ENCODE measurements around the gene TMEM51. TPM values are rescaled to one million over a fixed set of nuclear protein-coding genes. Genes with fewer than 3 reads are reported as not detected.

TMEM51 gene
- total RNA-seq, 1 donor from 2014 or later: 36.6 TPM

DNA sequence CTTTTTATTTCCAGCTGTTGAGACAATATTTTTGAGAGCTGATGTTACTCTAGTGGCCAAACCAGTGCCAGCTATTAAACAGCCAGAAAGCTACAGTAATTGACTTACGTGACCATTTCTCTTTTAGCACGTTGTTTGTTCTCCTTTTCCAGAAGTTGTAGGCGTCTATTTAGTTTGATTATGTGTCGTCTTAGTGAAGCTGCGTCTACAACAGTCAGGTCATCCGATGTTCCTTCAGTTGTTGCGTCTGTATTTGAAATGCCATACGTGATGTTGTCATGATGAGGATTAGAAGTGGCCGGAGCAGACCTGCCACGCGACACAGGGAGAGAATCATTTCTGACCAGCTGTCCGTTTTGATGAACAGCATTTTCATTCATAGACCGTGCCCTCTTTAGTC is 38.2 kb downstream of the TMEM51 start:
- DNase-seq (ENCODE audit: extremely low read depth, low read depth, low spot score): no peak

DNA sequence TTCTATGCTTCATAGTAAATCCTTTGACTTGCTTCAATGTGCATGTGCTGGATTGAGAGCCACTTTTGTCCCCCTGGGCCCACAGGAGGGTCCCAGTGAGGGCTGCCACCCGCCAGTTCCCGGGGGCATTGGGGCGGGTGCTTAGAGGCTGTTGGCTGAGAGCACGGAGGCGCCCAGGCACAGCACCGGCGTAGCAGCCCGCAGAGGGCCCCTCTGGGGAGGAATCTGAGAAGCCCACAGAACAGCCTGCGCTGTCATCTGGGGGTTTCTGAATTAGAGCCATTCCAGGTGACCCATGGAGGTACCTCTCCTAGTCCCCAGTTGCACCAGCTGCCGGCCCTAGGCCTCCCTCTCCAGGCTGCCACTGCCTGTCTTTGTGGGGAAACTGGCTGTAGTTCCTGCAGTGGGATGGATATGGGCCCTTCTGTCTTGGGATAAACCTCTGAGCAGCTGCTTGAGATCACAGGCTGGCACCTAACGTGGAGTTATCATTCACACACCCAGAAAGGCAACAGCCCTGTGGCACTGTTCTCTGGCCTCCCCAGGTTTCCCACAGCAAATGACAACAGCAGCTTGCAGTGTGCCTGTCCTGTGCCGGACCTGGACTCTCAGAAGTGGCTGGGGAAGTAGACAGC is 39.5 kb downstream of the TMEM51 start:
- DNase-seq (ENCODE audit: extremely low read depth, low read depth, low spot score): no peak

DNA sequence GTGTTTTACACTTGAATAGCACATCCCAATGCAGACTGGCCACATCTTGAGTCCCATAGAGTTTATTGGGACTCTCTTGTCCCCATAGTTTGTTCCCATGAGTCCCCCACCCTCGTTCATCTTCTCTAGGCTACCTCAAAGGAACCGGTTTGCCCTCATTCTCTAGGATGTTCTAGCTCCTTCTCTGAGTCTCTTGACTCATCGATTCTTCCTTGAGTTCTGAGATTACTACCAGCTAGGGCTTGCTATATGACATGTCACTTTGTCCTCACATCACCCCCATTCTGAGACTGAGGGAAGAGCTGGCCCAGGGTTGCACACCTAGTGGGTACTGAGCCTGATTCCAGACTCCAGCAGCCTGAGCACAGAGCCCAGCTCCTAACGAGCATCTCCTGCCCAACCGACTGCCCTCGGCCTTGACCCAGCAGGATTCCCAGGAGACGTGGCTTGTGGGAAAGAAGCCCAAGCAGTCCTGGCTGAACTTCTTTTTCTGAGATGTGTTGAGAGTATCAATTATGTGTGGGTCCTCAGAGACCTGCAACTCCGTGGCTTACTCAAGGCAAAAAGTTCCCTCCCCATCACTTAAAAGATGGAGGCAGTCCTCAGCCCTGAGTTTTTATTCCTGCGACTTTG is 42.0 kb downstream of the TMEM51 start:
- no peak for DNase-seq (ENCODE audit: extremely low read depth, low read depth, low spot score)

- DNase-seq (ENCODE audit: extremely low read depth, low read depth, low spot score): no peak
Measured at GRCh38 chr1:15196069-15196468, 42.5 kb downstream of the TMEM51 start.

DNA sequence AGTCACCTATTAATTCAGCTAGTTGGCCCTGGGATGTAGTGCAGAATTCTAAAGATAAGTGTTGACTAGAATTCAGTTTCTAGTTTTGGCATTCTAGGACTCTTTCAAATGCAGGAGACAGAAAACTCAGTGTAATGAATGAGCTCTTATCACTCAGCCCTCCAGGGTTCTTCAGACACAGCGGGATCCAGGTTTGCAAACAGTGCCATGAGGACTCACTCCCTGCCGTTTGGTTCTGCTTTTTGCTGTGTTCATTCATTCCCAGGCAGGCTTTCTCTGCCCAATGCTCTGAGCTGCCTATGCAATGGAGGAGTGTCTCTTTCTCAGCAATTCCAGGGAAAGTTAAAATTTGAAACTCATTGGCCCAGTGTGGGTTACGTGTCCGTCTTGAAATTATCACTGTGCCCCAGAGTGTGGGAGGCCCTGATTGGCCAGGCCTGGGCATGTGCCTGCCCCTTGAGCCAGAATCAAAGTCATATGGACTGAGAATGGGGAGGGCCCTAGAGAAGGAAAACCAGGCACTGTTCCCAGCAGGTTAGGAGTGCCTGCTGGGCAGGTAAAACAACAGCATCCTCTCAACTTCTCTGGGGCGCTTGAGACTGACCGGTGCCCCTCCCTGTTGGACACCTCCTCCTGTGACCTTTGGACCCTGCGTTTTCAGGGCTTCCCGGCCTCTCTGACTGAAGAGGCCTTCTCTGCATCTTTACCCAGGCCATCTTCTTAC is 43.4 kb downstream of the TMEM51 start:
- no peak for DNase-seq (ENCODE audit: extremely low read depth, low read depth, low spot score)

- DNase-seq (ENCODE audit: extremely low read depth, low read depth, low spot score): no peak
Measured at GRCh38 chr1:15197591-15198447, 44.3 kb downstream of the TMEM51 start.

DNA sequence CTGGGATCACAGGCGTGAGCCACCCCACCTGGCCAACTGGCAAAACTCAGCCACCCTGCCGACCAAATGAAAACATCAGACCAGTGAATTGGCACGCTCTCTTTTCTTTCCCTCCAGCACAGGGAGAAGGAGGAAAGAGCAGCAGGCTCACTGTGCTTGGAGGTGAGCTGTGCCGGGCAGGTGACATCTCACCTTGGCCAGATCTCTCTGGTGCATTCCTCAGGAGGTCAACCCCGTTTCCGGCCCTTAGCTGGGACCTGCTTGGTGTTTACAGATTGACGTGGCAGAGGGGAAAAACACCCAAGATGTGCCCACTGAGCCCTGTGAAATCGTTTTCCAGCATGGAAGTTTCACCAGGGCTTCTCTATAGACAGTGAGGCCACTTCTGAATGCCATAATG is 45.1 kb downstream of the TMEM51 start:
- no peak for DNase-seq (ENCODE audit: extremely low read depth, low read depth, low spot score)

DNA sequence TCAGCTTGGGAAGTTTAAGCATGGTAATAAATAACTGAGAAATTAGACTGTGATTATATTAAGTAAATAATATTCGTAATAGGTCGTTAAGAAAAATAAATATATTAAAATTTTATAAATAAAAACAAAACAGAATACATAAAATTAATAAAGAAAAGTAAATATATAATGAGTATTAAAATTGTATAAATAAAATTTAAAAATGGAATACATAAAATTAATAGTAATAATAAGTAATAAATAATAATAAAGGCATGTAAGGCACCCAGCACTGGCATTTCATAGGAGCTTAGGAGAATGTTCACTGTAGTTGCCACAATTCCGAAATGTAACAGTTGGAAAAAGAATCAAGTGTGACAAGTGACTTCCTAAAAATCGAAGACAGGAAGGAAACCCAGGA is 47.7 kb downstream of the TMEM51 start:
- no peak for DNase-seq (ENCODE audit: extremely low read depth, low read depth, low spot score)

DNA sequence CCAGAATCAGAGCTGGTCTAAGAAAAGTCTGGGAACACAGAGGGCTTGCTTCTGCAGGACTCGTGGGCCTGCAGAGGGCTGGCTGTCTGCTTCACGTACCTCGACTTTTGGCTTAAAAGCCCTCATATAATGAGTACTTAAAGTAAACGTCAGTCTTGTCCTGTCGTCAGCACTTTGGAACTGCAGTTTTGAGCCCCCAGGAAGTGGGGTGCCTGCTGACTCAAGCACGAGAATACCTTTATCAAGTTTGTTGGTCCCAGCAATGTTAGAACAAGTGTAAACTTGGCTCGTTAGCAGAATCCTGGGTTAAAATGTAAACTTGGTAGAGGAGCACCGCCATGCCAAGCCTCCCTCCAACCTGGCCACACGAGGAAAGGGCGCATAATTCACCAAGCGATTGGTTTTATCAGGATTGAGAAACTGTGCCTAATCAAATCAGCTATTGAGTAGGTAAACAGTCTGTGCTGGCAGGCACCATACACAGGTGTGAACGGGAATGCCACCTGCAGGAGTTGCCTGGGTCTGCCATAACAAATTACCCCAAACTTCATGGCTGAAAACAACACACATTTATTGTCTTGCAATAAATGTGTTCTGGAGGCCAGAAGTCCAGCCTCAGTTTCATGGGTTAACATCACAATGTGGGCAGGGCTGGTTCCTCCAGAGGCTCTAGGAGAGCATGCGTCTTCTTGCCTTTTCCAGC is 48.5 kb downstream of the TMEM51 start:
- DNase-seq (ENCODE audit: extremely low read depth, low read depth, low spot score): no peak

- DNase-seq (ENCODE audit: extremely low read depth, low read depth, low spot score): no peak
Measured at GRCh38 chr1:15204931-15205330, 51.4 kb downstream of the TMEM51 start.

DNA sequence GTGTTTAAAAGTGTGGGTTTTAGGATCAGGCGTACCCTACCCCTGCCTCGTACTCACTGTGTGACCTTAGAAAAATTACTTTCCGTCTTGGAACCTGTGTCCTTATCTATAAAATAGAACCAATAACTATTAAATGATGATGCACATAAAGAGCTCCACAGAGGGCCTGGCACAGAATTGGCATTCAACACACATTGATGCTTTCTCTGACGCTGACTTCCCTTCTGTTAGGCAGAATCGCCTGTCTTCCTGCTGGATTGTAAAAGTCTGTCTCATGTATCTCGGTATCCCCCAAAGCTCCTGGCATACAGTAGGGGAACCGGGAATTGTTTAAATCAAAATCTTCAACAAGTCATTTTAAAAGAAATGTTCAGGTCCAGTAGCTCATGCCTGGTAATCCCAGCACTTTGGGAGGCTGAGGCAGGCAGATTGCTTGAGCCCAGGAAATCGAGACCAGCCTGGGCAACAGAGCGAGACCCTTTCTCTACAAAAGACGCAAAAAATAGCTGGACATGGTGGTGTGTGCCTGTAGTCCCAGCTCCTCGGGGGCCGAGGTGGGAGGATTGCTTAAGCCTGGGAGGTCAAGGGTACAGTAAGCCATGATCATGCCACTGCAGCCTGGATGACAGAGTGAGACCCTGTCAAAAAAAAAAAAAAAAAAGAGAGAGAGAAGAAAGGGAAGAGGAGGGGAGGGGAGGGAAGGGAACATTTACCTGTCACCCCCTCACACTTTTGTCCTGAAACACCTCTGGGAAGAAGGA is 52.2 kb downstream of the TMEM51 start:
- no peak for DNase-seq (ENCODE audit: extremely low read depth, low read depth, low spot score)

GRCh38 chr1:15206418-15207030 is 53.0 kb downstream of the TMEM51 start:
- no peak for DNase-seq (ENCODE audit: extremely low read depth, low read depth, low spot score)

DNA sequence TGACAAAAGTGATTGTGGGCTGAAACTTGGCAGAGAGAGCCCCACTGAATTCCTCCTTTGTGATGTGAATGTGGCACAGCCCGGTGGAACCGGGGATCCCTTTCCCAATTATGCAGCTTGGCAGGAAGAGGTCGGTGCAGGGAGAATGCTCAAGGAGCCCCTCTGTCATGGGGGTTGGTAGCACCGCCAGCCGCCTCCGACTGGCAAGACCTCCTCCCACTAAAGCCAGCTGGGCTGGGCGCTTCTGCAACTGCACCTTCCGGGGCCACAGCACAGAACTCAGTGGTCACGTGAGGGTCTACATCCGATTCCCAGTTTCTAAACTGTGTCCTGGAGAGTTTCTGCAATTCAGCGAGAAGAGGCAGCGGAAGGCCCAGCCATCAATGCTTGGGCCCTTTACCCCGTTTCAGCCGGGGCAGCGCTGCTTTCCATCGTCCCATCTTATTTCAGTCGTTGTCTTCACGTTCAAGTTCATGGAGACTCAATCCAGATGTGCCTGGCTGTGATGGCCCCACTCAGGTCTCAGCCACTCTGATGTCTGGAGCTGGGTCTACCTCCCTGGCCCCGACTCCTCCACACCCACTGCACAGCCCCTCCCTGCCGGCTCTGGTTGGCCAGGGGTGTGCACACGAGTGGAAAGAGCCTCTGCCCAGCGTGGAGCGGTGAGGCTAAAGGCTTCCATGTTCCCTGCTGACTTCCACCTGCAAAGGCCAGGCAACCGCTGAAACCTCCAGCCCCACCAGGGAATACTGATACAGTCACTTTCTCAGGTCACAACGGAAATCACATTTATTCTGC is 53.7 kb downstream of the TMEM51 start:
- DNase-seq (ENCODE audit: extremely low read depth, low read depth, low spot score): no peak

DNA sequence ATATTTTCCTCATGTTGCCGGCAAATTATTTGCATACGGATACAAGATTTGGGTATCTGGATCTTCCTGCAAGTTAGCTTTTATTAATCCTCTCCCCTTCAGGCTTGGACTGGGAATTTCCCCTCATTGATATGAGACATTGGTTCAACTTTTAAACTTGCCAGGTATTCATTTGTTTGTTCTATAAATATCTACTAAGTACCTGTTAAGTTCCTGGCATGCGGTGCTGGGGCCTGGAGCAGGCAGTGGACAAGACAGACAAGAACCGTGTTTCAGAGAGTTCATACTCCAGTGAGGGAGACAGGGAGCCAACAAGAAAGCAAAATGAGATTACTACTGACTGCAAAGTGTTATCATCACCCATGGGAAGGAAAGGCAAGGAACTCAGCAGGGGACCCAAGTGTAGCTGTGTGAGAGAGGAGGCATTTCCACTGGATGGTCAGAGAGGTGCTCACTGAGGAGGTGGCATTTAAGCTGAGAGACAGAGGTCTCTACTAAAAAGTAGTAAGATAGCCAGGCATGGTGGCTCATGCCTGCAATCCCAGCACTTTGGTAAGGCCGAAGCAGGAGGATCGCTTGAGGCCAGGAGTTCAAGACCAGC is 54.4 kb downstream of the TMEM51 start:
- no peak for DNase-seq (ENCODE audit: extremely low read depth, low read depth, low spot score)

GRCh38 chr1:15210651-15211375 is 57.3 kb downstream of the TMEM51 start:
- DNase-seq (ENCODE audit: extremely low read depth, low read depth, low spot score): no peak

GRCh38 chr1:15211424-15211823 is 57.9 kb downstream of the TMEM51 start:
- no peak for DNase-seq (ENCODE audit: extremely low read depth, low read depth, low spot score)

- no peak for DNase-seq (ENCODE audit: extremely low read depth, low read depth, low spot score)
Measured at GRCh38 chr1:15212216-15212953, 58.8 kb downstream of the TMEM51 start.
